ENCODE results near the gene STK11.
A peak's percentile ranks its signal among the peaks of the same experiment; 100 is the strongest.

STK11 gene

DNA sequence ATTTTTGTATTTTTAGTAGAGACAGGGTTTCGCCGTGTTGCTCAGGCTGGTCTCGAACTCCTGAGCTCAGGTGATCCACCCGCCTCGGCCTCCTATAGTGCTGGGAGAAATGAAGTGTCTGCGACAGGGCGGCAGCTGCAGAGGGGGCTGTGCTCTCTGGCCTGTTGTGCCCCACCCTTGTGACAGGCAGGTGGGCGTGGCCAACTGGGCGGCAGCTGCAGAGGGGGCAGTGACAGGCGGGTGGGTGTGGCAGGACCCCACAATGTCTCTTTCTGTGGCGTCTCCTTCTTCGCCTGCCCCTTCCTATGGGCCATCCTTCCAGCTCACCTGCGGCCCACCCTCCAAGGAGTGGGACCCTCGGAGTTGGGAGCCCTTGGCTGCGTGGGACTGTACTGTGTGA is 11.8 kb downstream of the STK11 start:
- H3K9me3 ChIP-seq (ENCODE audit: low read length): no peaks in the 10 kb centered on the region
- no peak overlapping the region for H3K9ac ChIP-seq (ENCODE audit: low read length)
- H3K27ac ChIP-seq (ENCODE audit: low read depth, low read length): peak overlapping the region; percentile 21
- H3K4me3 ChIP-seq (ENCODE audit: low read depth in 1 of 2, low read length in 2 of 2): no peak overlapping the region
- peaks cover 16% of the 10 kb centered on the region for H3K36me3 ChIP-seq (ENCODE audit: insufficient read depth, low read length)
- H3K27me3 ChIP-seq (ENCODE audit: control insufficient read depth in 1 of 2, insufficient read depth in 2 of 2, low read length in 2 of 2): no peaks in the 10 kb centered on the region
- peaks cover 59% of the 10 kb centered on the region for H3K4me1 ChIP-seq (ENCODE audit: insufficient read depth, low read length)

DNA sequence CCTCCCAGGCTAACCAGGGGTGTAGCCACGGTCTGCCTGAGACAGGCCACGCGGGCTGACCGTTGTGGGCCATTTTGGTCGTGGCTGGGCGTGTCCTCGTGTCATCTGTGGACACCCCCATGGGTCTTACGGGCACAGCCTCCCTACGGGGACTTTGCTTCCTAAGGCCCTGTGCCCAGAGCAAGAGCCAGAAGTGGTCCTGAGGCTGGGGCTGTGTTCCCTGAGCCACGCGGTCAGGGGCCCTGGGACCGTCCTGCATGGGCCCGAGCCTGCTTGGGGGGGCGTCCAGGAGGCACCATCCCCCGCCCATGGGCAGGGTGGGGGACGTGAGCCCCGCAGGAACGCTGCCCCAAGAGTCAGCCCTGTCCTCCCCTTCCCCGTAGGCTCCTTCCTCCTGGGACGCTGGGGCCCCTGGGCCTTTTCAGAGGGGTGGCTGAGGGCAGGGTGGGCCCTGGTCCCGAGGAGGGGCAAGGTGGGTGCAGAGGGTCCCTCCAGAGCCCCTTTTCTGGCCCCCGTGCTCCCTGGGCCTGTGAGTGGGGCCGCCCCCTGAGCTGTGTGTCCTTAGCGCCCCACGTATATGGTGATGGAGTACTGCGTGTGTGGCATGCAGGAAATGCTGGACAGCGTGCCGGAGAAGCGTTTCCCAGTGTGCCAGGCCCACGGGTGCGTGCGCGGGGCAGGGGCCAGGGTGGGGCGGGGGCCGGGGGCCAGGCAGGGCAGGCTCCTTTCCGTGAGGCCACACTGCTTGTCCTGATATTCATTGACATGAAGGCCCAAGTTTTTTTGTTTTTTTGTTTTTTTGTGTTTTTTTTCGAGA is 13.4 kb downstream of the STK11 start:
- Histone ChIP-seq H3K4me3 (ENCODE audit: low read depth in 1 of 2, low read length in 2 of 2) (no peak overlapping the region), H3K36me3 (ENCODE audit: insufficient read depth, low read length) (peaks cover 28% of the 10 kb centered on the region), H3K9me3 (ENCODE audit: low read length) (no peaks in the 10 kb centered on the region), H3K4me1 (ENCODE audit: insufficient read depth, low read length) (peaks cover 56% of the 10 kb centered on the region), H3K27me3 (ENCODE audit: control insufficient read depth in 1 of 2, insufficient read depth in 2 of 2, low read length in 2 of 2) (no peaks in the 10 kb centered on the region), H3K9ac (ENCODE audit: low read length) (no peak overlapping the region), H3K27ac (ENCODE audit: low read depth, low read length) (peak overlapping the region; percentile 35)

- no peaks in the 10 kb centered on the region for H3K27me3 ChIP-seq (ENCODE audit: control insufficient read depth in 1 of 2, insufficient read depth in 2 of 2, low read length in 2 of 2)
- no peak overlapping the region for H3K4me3 ChIP-seq (ENCODE audit: low read depth in 1 of 2, low read length in 2 of 2)
- H3K27ac ChIP-seq (ENCODE audit: low read depth, low read length): no peak overlapping the region
- H3K9ac ChIP-seq (ENCODE audit: low read length): no peak overlapping the region
- H3K9me3 ChIP-seq (ENCODE audit: low read length): no peaks in the 10 kb centered on the region
- peaks cover 28% of the 10 kb centered on the region for H3K36me3 ChIP-seq (ENCODE audit: insufficient read depth, low read length)
- peaks cover 47% of the 10 kb centered on the region for H3K4me1 ChIP-seq (ENCODE audit: insufficient read depth, low read length)
These were observed 14.4 kb downstream of the STK11 start for GRCh38 chr19:1219786-1220476.

GRCh38 chr19:1220477-1220930 is 14.9 kb downstream of the STK11 start:
- Histone ChIP-seq H3K36me3 (ENCODE audit: insufficient read depth, low read length) (peaks cover 28% of the 10 kb centered on the region), H3K27ac (ENCODE audit: low read depth, low read length) (no peak overlapping the region)

DNA sequence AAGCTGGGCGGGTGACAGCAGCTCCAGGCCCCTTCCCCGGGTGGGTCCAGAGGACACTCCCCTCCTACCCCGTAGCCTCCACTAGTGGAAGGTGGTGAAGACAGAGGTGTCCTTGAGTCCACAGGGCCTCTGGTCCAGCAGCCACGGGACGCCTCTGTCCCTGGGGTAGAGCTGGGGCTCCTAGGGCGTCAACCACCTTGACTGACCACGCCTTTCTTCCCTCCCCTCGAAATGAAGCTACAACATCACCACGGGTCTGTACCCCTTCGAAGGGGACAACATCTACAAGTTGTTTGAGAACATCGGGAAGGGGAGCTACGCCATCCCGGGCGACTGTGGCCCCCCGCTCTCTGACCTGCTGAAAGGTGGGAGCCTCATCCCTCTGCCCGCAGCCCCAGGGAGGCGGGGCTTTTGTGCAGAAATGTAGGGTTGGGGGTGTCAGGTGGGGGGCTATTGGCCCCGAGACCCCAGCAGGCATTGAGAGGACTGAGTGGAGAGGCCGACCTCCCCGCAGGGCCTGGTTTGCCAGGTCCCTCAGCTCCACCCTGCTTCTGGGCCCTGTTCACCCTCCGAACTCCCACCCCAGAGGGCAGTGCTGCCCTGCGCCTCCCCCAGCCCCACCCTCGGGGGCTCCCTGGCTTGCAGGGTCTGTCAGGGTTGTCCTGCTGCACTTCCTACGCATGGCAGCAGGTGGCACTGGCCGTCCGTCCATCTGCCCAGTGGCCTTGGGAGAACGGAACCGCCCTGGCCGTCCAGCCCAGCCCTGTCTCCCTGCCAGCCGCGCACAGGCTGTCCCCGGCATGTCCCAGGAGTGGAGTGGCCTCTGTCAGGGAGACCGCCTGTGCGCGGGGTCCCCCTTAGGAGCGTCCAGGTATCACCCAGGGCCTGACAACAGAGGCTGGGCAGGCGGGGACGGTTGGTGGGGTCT is 15.7 kb downstream of the STK11 start:
- H3K4me3 ChIP-seq (ENCODE audit: low read depth in 1 of 2, low read length in 2 of 2): no peak overlapping the region
- H3K9ac ChIP-seq (ENCODE audit: low read length): no peak overlapping the region
- peaks cover 28% of the 10 kb centered on the region for H3K36me3 ChIP-seq (ENCODE audit: insufficient read depth, low read length)
- no peaks in the 10 kb centered on the region for H3K27me3 ChIP-seq (ENCODE audit: control insufficient read depth in 1 of 2, insufficient read depth in 2 of 2, low read length in 2 of 2)
- H3K9me3 ChIP-seq (ENCODE audit: low read length): no peaks in the 10 kb centered on the region
- peak overlapping the region; percentile 72 for H3K27ac ChIP-seq (ENCODE audit: low read depth, low read length)
- H3K4me1 ChIP-seq (ENCODE audit: insufficient read depth, low read length): peaks cover 34% of the 10 kb centered on the region

More at GRCh38 chr19:1220477-1220930, 14.9 kb downstream of the STK11 start:
- peaks cover 41% of the 10 kb centered on the region for H3K4me1 ChIP-seq (ENCODE audit: insufficient read depth, low read length)
- no peak overlapping the region for H3K4me3 ChIP-seq (ENCODE audit: low read depth in 1 of 2, low read length in 2 of 2)
- no peaks in the 10 kb centered on the region for H3K27me3 ChIP-seq (ENCODE audit: control insufficient read depth in 1 of 2, insufficient read depth in 2 of 2, low read length in 2 of 2)
- no peak overlapping the region for H3K9ac ChIP-seq (ENCODE audit: low read length)
- H3K9me3 ChIP-seq (ENCODE audit: low read length): no peaks in the 10 kb centered on the region

GRCh38 chr19:1221904-1222255 is 16.3 kb downstream of the STK11 start:
- Histone ChIP-seq H3K4me3 (ENCODE audit: low read depth in 1 of 2, low read length in 2 of 2) (no peak overlapping the region), H3K4me1 (ENCODE audit: insufficient read depth, low read length) (peaks cover 28% of the 10 kb centered on the region), H3K36me3 (ENCODE audit: insufficient read depth, low read length) (peaks cover 28% of the 10 kb centered on the region), H3K27ac (ENCODE audit: low read depth, low read length) (peak overlapping the region; percentile 72), H3K9ac (ENCODE audit: low read length) (no peak overlapping the region), H3K27me3 (ENCODE audit: control insufficient read depth in 1 of 2, insufficient read depth in 2 of 2, low read length in 2 of 2) (no peaks in the 10 kb centered on the region), H3K9me3 (ENCODE audit: low read length) (no peaks in the 10 kb centered on the region)

GRCh38 chr19:1222394-1222793 is 16.8 kb downstream of the STK11 start:
- peaks cover 23% of the 10 kb centered on the region for H3K4me1 ChIP-seq (ENCODE audit: insufficient read depth, low read length)
- H3K27me3 ChIP-seq (ENCODE audit: control insufficient read depth in 1 of 2, insufficient read depth in 2 of 2, low read length in 2 of 2): no peaks in the 10 kb centered on the region
- H3K4me3 ChIP-seq (ENCODE audit: low read depth in 1 of 2, low read length in 2 of 2): no peak overlapping the region
- H3K36me3 ChIP-seq (ENCODE audit: insufficient read depth, low read length): peaks cover 28% of the 10 kb centered on the region
- no peak overlapping the region for H3K9ac ChIP-seq (ENCODE audit: low read length)
- H3K27ac ChIP-seq (ENCODE audit: low read depth, low read length): peak overlapping the region; percentile 72
- H3K9me3 ChIP-seq (ENCODE audit: low read length): no peaks in the 10 kb centered on the region

DNA sequence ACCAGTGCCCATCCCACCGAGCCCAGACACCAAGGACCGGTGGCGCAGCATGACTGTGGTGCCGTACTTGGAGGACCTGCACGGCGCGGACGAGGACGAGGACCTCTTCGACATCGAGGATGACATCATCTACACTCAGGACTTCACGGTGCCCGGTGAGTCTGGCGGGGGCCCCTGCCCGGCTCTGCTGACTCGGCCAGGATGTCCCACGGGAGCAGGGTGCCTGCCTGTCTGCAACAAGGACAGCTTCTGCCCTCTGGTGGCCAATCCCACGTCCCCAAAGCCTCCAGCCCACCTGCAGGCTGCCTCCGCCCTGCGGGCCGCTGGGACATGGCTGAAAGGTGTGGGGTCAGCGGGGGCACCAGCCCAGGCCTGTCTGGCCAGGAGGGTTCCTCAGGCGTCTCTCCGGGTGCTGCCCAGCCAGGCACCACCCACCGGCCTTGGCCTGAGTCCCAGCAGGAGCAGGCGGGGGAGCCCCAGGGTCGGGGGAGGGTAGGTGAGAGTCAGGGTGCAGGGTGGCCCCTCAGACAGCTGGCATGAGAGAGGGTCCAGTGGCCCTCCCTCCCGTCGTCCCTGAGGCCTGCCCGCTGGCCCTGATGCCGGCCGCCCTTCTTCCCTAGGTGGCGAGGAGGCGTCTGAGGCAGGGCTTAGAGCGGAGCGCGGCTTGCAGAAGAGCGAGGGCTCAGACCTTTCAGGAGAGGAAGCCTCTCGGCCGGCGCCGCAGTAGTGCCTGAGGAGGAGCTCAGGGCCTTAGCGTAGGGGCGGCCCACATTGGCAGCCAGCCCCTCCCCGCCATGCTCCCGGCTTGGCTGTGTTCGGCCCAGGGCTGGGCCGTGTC is 17.7 kb downstream of the STK11 start:
- no peak overlapping the region for H3K9ac ChIP-seq (ENCODE audit: low read length)
- no peak overlapping the region for H3K27ac ChIP-seq (ENCODE audit: low read depth, low read length)
- H3K9me3 ChIP-seq (ENCODE audit: low read length): no peaks in the 10 kb centered on the region
- H3K36me3 ChIP-seq (ENCODE audit: insufficient read depth, low read length): peaks cover 28% of the 10 kb centered on the region
- no peaks in the 10 kb centered on the region for H3K27me3 ChIP-seq (ENCODE audit: control insufficient read depth in 1 of 2, insufficient read depth in 2 of 2, low read length in 2 of 2)
- no peak overlapping the region for H3K4me3 ChIP-seq (ENCODE audit: low read depth in 1 of 2, low read length in 2 of 2)
- peaks cover 14% of the 10 kb centered on the region for H3K4me1 ChIP-seq (ENCODE audit: insufficient read depth, low read length)

GRCh38 chr19:1224047-1224825 is 18.7 kb downstream of the STK11 start:
- no peak overlapping the region for H3K27ac ChIP-seq (ENCODE audit: low read depth, low read length)
- H3K4me3 ChIP-seq (ENCODE audit: low read depth in 1 of 2, low read length in 2 of 2): no peak overlapping the region
- H3K9ac ChIP-seq (ENCODE audit: low read length): no peak overlapping the region
- H3K36me3 ChIP-seq (ENCODE audit: insufficient read depth, low read length): peaks cover 28% of the 10 kb centered on the region
- H3K9me3 ChIP-seq (ENCODE audit: low read length): no peaks in the 10 kb centered on the region
- peaks cover 7% of the 10 kb centered on the region for H3K4me1 ChIP-seq (ENCODE audit: insufficient read depth, low read length)
- no peaks in the 10 kb centered on the region for H3K27me3 ChIP-seq (ENCODE audit: control insufficient read depth in 1 of 2, insufficient read depth in 2 of 2, low read length in 2 of 2)

GRCh38 chr19:1224847-1225246 is 19.3 kb downstream of the STK11 start:
- Histone ChIP-seq H3K9me3 (ENCODE audit: low read length) (no peaks in the 10 kb centered on the region), H3K27me3 (ENCODE audit: control insufficient read depth in 1 of 2, insufficient read depth in 2 of 2, low read length in 2 of 2) (no peaks in the 10 kb centered on the region), H3K4me3 (ENCODE audit: low read depth in 1 of 2, low read length in 2 of 2) (no peak overlapping the region), H3K9ac (ENCODE audit: low read length) (no peak overlapping the region), H3K4me1 (ENCODE audit: insufficient read depth, low read length) (peaks cover 7% of the 10 kb centered on the region), H3K27ac (ENCODE audit: low read depth, low read length) (no peak overlapping the region), H3K36me3 (ENCODE audit: insufficient read depth, low read length) (peaks cover 28% of the 10 kb centered on the region)
